GM13976 (cell line): Measurements from ENCODE around the gene ST3GAL3.
A peak's percentile ranks its signal among the peaks of the same experiment; 100 is the strongest.

Experiments
- DNase-seq: peaks from one replicate; pipeline ENCODE4 v3.0.0; 2012; ENCODE audit warnings: low spot score
- in situ Hi-C: fragments of 300-500 bp; cut with MboI; formaldehyde crosslinking; loops from one replicate; pipeline ENCODE4 v1.12.0; 2022; ENCODE audit warnings: low sequenced_read_pairs, mixed read lengths, inconsistent platforms; ENCODE audit not compliant: unreplicated experiment
- TF ChIP-seq, protein P1 (sequence below): IDR thresholded peaks from 2 replicates; pipeline ENCODE4 v1.5.1; 2012; ENCODE audit warnings: borderline replicate concordance, mild to moderate bottlenecking; ENCODE audit not compliant: insufficient read depth; ENCODE audit errors: extremely low read depth, missing control alignments, control extremely low read depth

ST3GAL3 gene

DNA sequence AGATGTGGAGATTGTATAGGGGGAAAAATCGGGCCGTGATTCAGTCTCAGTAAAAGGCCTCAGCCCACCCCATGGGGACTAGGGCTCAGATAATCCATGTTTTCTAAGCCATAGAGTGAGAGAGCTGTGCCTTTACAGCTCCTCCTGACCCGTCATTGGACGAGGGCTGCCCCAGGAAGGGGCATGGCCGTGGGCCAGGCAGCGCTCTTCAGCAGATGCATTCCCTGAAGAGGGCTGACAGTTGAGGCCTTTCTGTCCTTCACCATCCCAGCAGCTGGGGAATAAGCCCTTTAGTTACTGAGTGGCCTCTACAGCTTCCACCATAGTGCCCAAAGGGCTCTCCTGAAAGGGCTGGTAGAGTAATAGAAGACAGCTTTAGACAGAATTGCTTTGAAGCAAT lies 57.2 kb downstream of the ST3GAL3 start:
- TF ChIP-seq, protein P1, sequence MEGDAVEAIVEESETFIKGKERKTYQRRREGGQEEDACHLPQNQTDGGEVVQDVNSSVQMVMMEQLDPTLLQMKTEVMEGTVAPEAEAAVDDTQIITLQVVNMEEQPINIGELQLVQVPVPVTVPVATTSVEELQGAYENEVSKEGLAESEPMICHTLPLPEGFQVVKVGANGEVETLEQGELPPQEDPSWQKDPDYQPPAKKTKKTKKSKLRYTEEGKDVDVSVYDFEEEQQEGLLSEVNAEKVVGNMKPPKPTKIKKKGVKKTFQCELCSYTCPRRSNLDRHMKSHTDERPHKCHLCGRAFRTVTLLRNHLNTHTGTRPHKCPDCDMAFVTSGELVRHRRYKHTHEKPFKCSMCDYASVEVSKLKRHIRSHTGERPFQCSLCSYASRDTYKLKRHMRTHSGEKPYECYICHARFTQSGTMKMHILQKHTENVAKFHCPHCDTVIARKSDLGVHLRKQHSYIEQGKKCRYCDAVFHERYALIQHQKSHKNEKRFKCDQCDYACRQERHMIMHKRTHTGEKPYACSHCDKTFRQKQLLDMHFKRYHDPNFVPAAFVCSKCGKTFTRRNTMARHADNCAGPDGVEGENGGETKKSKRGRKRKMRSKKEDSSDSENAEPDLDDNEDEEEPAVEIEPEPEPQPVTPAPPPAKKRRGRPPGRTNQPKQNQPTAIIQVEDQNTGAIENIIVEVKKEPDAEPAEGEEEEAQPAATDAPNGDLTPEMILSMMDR = no peak
- in situ Hi-C loops = loop anchor here (10.0 kb wide), 1 partner anchor 170 kb away; the partner anchor contains the start of gene ARTN

DNA sequence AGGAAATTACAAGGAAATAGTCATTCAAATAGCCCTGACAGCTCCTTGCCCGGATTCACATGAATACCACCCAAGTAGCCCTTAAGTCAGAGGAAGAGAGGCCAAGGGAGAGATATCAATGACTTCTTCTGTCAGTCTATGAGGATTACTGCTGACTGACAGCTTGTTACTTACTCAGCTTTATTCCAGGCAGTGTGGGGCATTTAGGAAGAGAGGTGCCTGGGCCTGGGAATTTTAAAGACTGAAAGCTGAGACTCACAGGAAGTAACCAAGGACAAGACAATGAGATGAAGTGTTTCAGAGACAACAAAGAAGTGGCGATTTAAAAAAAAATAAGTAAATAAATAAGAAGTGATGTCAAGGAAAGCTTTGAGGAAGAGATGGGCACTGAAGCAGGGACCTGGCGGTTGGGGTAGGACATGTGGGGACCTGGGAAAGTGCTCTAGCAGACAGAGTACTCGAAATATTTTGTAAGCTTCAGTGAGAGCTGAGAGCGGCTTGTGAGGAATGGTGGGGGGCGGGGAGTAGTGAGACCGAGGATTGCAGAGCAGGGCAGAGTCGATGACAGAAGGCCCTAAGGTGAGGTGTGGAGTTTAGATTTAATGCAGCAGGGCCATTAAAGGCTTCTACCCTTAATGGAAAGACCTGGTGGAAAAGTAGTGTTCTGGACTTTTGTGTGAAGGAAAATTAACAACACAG lies 58.9 kb downstream of the ST3GAL3 start:
- TF ChIP-seq, protein P1 = no peak
- no peak for DNase-seq
- in situ Hi-C loops = loop anchor here (10.0 kb wide), 1 partner anchor 169 kb away; the partner anchor contains the start of gene ARTN

More for the DNA sequence above, 57.2 kb downstream of the ST3GAL3 start:
- no peak for DNase-seq

DNA sequence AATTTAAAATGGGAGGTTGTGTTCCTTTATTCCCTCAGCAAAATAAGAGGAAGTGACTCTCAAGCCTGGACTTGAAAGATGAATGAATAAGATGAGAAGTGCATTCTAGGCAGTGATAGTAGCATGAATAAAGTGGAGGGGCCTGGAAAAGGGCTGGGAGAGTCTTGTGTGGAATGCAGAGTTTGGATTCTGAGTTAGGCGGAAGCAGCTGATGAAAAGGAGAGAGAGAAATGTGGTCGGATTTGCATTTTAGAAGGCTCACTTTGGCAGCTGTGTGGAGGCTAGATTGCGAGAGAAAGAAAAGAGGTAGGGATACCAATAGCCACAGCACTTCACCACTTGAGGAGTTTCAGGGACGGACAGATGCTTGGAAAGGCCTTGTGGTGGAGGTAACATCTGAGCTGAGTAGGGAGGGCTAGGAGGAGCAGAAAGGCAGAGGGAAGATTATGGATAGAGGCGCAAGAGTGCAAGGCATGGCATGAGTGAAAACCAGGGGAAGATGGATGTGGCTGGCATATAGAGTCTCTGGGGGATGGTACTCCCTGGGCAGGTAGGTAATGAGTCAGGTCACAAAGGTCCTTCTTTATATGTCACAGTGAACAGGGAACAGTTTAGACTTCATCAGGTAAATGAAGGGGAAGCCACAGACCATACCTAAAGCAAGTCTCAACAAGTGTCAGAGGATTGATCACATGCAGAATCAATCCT lies 59.6 kb downstream of the ST3GAL3 start:
- in situ Hi-C loops = loop anchor here (10.0 kb wide), 1 partner anchor 168 kb away; the partner anchor contains the start of gene ARTN
- TF ChIP-seq, protein P1 = no peak
- DNase-seq = no peak

DNA sequence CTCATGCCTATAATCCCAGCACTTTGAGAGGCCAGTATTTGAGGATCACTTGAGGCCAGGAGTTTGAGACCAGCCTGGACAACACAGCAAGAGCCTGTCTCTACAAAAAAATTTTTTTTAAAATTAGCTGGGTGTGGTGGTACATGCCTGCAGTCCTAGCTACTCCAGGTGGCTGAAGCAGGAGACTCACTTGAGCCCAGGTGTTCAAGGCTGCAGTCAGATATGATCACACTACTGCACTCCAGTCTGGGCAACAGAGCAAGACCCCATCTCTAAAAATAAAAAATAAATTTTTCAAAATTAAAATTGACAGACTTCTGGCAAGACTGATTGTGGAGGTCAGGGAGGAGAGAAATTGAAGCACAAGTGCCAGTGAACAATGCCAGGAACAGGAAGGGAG lies 60.8 kb downstream of the ST3GAL3 start:
- no peak for DNase-seq
- TF ChIP-seq, protein P1 = no peak
- in situ Hi-C loops = loop anchor here (10.0 kb wide), 1 partner anchor 167 kb away; the partner anchor contains the start of gene ARTN

DNA sequence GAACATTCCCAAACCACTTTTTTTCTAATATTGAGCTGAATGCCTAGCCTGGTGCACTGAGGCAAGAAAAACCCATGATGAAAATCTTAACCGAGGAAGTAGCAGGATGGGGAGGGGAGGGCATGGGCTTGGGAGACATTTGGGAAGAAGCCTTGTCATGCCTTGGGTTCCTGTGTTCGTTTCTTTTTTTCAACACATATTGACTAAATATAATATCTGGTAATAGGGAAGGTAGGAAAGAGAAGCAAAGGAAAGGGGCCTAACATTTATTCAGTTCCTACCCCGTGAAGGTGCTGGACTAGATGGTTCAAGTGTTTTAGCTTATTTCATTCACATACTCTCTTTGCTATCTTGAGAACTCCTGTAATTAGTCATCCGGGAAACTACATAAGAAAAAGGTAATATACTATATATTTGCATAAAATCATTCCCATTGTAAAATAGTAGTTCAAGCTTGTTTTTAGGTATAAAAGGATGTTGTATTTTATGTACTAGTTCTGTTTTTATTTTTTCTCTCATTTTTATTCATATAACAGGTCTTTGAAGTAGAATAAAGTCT lies 62.1 kb downstream of the ST3GAL3 start:
- in situ Hi-C loops = loop anchor here (10.0 kb wide), 1 partner anchor 165 kb away; the partner anchor contains the start of gene ARTN
- DNase-seq = peak; percentile 41
- TF ChIP-seq, protein P1 = no peak

DNA sequence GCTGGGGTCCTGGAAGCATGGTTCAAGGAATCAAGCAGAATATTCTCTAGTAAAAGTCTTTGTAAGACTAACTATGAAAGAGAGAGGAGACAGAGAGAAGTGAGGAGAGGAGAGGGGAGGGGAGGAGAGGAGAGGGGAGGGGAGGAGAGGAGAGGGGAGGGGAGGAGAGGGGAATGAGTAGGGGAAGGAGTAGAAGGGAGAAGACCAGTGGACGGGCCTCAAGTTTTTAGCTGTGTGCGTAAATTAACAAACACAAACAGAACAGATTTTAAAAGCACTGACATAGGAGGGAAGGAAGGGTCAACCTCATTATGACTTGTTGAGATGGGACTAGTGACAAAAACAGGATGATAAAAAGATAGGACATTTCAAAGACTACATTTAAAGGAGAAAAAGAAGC lies 62.8 kb downstream of the ST3GAL3 start:
- in situ Hi-C loops = no loop called here
- DNase-seq = no peak
- TF ChIP-seq, protein P1 = no peak
